SW480 (cell line): ENCODE data around the gene LMO3.
A peak's percentile ranks its signal among the peaks of the same experiment; 100 is the strongest.

Source experiments
- DNase-seq: peaks from one replicate; pipeline ENCODE4 v3.0.0-alpha.2; 2016; ENCODE audit warnings: low spot score

The LMO3 gene

DNA sequence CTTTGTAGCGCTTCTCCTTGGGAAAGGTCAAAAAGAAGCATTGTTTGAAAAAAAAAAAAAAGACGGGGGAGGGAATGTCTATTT lies at the start of gene LMO3:
Gene LMO3, minus strand, starts transcription at position 46 of the 84 bp plus-strand sequence. CDS start 5,302 bp downstream, outside the sequence.
- DNase-seq: no peak

DNA sequence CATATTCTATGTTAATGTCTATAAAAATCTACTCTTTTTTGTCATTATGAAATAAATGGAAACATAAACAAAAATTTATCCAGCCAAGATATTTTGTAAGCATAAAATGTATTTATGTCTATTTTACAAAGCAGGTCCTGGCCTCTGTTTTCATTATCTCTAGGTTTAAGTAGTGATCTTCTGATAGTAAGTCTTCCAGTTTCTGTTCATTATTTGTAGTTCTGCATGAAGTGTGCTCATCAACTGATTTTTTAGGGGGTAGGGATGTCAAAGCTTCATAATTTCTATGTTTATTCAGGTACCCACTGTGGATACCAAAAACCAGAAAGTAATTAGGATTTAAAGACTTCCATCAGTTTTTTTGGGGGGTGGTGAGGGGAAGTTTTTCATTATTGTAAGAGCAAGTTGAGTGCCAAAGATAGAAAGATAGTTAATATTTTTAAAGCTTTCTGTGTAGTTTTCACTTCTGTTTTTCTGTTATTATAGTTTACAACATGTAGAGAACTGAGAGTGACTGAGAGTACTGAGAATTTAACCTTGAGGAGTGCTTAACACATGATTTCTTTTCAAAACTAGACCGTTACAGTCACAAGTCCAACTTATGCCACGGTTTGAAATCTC lies 30.6 kb upstream of the LMO3 start:
- DNase-seq: no peak

DNA sequence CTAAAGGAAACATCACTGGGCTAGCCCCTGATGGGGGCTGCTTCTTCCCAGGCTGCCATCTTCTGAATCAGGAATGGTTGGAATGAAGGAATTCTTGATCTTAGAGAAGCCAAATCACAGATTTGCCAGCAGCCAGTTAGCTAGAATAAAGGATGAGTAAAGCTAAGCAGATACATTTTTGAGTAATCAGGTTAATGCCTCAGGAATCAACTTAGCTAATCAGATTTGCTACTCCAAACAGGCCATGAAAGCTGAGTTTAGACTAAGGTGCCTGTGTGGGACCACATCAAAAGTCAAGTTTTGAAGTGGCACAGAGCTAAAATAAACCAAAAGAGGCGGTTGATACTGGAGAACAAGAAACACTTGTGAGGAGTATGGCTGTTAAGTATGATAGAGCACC lies 28.8 kb upstream of the LMO3 start:
- no peak for DNase-seq

DNA sequence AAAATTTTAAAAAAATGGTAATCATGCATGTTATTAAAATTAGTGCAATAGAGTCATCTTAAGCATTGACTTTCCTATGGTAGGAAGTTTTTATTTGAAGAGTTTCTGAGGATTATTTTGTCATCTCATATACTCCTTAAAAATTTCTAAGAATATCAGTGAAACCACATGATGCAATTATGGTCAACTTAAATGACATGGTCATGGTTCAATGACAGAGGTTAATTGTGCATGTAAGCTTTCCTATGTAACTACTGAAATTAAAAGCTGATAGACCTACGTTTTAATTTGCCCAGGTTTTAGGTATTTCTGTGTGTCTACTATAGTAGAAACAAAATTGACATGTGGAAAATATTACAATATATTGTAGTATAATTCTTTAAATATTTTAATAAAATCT lies 21.0 kb upstream of the LMO3 start:
- DNase-seq: no peak

DNA sequence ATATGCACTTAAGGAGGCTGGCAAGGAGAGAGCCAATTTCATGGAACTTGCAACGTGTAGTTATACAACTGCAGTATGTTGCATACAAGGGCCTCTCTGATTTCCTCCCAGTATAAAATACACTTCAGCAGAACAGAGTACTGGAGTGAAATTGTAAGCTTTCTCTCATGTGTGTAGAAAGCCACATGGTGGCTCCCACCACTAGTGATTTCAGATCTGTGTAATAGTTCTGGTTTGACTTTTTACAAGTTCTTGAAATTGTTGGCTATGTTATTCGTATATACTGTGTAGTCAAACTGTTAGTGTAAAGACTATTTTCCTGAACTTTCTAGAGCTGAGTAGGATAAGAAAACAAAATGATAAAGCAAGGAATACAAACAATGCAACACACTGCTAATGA lies 16.4 kb upstream of the LMO3 start:
- no peak for DNase-seq

DNA sequence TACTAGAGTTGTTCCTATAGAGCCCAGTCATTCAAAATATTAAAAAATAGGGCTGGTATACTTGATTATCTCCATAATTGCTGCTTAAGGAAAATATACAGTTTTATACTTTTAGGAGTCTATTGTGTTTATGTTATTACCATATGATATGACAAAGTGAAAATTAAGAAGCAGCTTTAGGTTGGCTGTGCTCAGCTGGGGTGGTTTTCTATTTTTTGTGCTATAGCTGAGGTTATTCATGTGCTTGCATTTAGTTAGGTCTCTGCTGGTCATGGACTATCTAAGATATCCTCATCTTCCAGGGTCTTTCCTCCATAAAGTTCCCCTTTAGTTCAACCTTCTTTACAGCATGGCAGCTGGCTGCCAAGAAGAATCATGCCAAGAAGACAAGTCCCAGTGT lies 13.6 kb upstream of the LMO3 start:
- DNase-seq: no peak

DNA sequence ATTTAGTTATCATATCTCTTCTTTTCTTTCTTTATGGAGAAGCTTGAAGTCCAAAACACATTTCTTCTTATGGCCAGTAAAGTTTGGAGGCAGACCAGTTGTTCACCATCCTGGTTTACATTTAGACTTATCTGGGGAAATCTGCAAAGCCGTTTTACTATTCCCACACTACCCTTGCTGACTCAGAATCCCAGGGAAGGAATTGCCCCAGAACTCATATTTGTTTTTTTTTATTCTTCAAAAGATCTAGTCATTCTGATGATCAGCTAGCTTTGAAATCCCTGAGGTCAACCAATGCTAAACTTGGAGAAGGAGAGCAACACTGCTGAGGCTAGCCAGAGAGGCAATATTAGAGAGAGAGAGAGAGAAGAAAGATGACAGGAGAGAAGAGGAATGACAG lies 12.3 kb upstream of the LMO3 start:
- no peak for DNase-seq

DNA sequence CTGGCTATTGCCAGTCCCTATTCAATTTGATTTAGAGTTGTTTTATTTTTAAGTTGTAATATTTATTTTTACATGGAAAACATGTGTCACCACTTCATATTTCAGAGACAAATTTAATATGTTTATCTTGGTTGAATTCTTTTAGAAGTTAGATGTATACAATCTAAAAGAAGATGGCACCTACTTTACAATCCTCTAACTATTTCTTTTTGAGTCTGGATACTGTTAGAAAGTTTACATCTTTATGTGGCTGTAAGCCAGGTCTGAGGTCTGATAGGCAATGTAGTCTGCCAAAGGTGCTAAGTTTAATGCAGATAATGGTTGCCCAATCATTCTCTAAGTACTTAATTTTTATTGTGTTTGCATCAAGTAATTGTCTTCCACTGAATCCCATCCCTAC lies 7.2 kb upstream of the LMO3 start:
- DNase-seq: no peak

DNA sequence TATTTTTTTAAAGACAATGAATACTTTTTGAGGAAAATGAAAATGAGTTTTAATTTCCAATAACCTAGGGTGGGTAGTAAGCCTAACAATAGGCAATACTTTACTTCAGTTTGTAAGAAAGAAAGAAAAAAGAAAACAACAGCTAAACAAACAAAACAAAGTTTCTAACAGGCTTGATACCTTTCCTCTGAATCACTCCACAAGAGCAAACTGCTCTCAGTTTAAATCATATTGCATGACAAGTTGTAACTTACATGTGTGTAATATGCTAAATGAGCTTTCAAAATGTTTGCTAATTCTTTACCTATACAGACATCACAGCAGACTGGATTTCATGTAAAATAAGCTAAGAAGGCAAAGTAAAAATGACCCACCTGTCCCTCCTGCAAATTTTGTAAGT lies 6.7 kb upstream of the LMO3 start:
- no peak for DNase-seq

DNA sequence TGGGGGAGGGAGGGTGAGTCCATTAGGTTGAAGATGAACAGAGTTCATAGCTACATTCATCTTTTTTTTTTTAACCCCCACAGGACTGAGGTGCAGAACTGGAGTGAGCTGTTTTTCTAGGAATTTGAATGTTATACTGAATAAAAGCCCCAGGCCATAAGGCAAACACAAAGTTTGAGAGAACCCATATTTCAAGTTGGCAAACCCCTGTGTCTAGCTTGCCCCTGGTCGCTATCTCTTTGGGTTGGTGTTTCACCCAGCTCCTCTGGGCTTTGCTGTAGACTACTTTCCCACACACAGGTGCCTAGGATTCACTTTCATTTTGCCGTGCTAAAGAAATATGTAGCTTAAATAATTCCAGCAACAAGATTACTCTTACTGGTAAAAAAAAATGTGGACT lies 5.2 kb upstream of the LMO3 start:
- no peak for DNase-seq

DNA sequence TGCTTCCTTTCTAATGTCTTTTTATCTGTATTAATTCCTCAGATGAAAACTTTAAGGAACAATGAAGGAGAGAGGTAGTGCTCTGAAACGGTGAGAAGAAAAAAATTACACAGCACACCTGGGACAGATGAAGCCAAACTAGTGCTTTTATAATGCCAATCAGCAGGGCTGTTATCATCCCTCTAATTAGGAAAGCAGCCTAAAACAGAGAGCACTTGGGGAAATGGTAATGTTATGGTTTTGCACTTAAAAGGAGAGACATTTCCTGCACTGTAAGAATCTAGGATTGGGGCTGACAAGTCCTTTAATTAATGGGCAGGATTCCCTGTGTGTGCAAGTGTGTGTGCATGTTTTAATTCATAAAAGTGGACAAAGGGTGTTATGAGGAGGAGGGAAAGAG lies 4.8 kb upstream of the LMO3 start:
- no peak for DNase-seq

DNA sequence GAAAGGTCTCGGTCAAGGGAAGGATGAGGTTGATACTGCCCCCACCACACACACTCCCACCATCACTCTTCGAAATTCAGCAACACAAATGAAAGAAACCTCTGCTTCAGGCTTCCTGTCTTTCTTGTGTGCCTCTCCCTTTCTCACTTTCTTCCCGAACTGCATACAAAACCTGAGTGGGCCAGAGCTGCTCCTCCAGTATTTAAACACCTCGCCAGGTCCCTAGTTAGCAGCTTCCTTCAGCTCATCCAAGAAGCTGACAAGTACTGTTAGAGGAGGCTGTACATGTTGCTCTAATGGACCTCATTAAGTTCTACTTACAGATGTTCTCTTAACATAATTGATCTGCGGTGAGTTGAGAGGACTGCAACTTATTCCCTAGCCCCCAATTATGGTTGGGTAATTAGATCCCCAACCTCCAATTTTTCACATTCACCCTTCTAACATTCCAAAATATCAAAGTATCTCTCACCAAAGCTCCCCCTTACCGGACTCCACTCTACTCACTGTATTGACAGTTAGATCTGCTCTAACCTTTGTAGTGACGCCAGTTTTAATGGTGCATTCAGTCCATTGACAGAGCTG lies 4.1 kb upstream of the LMO3 start:
- DNase-seq: no peak

DNA sequence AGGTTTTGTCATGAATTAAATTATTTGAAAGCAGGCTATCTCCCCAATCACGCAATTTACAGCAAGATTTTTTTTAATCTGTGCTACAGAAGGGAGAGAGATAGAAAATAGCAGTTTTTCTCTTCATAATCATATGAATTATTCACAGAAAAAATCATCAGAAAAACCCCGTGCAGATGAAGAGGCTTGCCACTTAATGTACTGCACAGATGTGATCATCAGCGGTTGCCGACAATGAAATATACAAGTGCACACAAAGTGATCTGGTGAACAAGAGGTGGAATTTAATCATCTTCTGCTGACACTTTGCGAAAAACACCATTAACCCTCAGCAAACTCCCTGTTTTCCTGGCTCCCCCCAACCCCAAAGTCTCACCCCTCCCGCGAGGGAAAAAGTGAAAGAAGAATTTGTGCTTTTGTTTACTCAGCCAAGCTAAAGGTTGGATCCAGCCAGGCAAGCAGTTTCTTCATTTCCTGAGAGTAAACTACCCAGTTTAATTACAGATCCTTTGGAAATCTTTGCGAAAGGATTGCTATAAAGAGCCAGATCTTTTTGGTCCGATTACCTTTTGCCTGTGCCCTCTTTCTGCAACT lies 3.1 kb upstream of the LMO3 start:
- no peak for DNase-seq

DNA sequence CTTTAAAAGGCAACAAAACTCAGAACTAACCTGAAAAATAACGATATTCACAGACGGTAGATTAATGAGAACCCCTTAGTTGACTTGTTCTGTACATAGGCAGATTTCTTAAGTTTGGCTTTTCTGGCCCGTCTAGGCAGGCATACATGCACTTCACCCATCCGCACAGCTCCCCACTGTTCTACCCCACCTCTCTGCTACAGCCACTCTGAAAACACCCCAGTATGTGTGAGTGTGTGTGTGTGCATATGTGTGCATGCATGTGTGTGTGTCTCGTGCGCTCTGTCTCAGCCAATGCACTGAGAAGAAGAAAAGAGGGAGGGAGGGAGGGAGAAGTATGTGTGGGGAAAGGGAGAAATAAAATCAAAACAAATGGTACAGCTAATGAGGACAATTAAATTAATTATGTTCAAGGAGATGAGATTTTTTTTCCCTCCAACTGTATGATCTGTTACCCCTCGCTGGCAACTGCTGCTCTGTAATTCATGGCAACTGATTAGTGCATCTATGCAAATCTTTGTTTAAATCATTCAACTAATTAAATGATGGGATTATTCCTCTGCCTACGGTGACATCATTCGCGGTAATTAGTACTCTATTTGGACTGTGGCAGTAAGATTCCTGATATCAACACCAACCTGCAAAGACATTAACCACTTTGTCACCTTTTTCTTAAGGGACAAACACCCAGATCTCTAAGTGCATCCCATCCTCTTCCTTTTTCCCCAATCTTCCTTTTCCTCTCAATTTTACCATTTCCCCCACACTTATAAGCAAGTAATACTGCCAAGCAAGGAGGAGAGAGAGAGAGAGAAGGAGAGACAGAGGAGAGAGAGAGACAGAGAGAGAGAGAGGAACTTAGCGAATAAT lies 2.2 kb upstream of the LMO3 start:
- no peak for DNase-seq

DNA sequence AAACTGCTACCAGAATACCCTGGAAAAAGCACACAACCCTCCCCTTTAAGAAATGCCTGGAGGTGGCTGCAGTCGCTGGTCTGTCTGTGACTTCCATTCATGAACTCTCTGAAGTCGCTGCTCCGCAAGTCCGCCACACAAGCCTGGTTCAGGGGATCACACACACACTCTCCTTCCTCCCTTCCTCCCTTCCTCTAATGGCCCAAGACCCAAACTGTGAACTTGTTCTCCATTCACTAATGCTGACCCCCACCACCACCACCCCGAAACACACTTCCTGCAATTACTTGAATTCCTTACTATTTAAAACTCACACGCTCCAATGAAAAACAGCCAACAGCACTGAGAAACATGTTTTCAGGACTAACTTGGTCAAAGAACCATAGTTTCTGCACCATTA lies 1.0 kb upstream of the LMO3 start:
- no peak for DNase-seq

DNA sequence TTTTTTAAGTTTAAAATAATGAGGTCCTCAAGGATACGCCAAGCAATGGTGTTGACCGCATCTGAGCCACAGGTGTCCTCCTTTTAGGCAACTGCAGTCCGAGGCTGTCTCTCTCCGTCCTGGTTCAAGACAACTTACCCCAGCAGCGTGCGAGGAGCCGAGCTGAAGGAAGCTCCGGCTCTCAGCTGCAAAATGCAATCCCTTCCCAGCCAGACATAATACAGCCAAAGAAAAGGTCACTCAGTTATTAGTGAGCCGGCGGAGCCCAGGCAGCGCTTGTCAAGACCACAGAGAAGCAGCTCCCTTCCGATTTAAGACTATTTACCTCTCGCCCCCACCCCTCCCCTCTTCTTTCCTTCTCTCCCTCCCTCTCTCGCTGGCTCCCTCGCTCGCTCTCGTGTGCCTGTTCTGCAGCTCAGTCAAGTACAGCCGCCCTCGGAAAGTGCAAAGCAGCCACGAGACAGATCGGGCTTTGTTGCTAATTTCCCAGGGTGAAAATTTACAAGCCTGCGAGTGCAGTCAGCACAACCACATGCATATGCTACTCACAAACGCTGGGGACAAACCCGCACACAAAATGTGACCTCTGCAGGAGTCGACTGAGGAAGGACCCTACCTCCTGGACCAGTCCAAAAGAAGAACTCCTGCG lies 363 bp upstream of the LMO3 start:
- DNase-seq: peak; percentile 28

DNA sequence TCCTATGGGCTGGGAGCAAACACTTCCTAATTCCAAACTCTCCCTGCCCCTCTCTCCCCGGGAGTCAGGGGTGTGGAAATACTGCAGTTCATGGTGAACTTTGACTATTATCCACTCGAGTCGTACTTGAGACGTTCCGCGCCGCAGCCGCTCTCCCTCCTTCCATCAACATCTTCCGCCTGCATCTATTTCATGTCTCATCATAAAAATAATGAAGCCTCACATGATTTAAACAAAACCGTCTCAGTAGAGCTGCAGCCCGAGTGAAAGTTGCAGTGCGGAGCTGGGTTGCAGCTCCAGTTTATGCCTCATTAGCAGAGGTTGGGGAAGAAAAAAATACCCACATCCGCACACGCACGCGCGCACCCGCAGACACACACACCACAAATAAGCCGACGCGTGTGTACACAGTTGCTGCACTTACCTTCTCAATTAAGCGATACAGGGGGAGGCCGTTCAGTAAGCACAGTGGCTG lies 283 bp downstream of the LMO3 start:
- DNase-seq: peak; percentile 36

DNA sequence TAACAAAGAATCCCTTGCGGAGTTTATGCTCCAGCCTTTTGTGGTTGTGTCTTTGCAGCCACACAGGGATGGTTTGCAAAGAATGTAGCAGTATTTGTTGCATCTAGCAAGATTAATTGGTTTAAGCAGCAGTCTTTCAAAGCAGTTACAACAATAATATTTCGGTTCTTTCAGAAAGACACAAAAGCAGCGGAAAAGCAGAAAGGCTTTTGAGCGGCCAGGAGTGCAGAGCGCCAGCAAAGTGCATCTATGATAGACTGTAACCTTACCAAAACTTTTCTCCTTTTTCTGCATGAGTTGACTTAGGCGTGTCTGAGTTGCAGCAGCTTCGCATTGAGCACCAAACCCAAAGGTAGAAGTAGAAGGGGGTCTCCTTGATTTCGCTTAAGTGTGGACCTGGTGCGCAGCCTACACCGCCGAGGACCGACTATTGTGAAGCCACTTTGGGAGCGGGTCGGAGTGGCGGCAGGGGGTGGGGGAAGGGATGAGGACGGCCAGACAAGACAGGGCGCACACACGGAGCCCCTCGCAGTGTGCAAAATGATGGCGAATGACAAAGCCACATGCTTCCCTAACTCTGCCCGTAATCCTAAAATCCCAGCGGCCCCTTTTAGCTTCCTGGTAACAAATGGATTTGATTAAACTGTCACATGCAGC lies 1.2 kb downstream of the LMO3 start:
- no peak for DNase-seq

DNA sequence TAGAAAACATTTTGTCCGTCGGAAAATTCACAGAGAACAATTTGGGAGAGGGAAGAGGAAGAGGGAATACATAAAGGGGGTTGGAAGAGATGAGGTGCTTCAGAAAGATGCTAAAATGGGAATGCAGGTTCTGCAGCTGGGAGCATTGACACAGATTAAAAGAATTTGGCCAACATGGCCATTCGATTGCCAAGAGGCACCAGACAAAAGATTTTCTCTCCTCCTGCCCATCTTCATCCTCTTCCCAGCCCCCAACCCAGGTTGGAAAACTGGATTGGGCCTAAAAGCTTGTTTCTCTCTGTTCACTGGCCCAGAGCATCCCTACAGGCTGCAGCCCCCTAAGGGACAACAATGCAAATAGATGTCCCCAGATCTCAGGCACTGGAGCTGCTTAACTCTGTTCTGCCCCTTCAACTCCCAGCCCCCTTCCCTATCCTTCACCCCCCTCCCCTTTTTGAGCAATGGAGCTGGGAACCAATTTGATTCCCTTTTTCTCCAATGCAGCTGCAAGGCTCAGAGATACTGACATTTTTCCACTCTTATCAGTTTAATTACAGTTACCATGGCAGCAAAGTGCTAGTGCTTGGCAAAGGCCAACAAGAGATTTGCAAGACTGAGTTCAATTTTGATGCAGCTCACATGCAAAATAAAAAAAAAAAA lies 1.9 kb downstream of the LMO3 start:
- DNase-seq: no peak

DNA sequence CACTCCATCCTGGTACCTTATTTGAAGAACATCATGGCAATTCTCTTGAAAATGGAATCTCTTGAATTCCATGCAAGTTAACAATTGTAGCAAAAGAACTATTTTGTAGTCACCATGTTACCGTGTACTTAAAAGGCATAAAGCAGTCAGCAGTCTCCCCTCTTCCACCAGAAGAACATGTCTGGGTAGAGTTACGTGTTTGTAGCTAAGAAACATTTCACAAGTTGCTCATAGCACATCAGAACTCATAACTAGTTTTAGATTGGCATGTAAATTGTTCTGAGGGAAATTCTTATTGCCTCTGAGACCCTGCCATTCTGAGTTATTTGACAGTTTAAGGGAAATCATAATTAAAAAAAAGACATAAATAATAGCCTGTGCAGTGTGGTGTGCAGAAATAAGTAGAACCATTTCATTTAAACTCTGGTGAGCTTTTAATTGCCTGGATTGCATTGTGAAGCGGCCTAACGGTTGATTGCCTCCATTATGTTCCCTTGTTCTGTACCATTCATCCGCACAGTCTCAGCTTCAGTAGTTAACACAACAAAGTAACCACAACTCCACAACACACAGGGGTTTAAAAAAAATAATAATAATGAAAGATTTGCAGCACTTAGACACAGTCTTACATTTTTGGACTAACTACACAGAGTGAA lies 2.6 kb downstream of the LMO3 start:
- DNase-seq: no peak

DNA sequence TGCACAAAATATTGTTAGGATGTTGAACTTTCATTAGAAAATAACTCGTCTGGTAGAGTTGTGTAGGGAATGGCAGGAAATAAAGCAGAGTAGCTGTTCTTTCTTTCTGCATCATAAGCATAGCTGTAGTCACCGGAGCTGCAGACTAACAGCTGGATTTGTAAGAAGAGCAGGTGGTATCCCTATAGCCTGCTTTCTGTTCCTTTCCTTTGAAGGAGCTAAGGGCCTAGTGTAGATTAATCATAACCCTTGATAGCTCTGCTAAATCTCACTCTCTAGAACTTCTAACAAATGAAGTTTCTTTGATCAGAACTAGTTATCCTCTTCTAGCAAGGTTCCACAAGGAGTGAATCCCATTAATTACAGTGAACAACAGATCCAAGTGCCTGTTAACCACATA lies 3.5 kb downstream of the LMO3 start:
- no peak for DNase-seq
